A549 (cell line): ENCODE data around the gene F2RL3. TPM values are rescaled to one million over a fixed set of nuclear protein-coding genes. Genes with fewer than 3 reads are reported as not detected.

Source experiments
- ATAC-seq, 2 experiments: fragments of 200-7000 bp in 1 of 2; fragments of >200 bp in 1 of 2; cut with Nextera tagmentation in 1 of 2; cut with Tn5 transposase in 1 of 2; 3 replicates each; pipeline versions ENCODE4 v1.8.0 to v1.9.1; 2018 to 2020; ENCODE audit warnings: mild to moderate bottlenecking in 1 of 2, moderate library complexity in 1 of 2
- CTCF ChIA-PET: fragments of 300-600 bp; sonication (Branson Sonifier 250); formaldehyde crosslinking; extraction: SDS; loops from one replicate; lab custom pipeline; 2021; ENCODE audit warnings: antibody characterized with exemption, inconsistent platforms; lab: Yijun Ruan, JAX
- POLR2A ChIA-PET: fragments of 350-600 bp; formaldehyde crosslinking; extraction: SDS; loops from one replicate; lab custom pipeline; 2021; ENCODE audit warnings: antibody characterized with exemption, inconsistent platforms; lab: Yijun Ruan, JAX
- DNase-seq, 2 experiments: peaks; one replicate each; pipeline versions ENCODE4 v3.0.0 to v3.0.0-alpha.2; 2011 to 2016; ENCODE audit warnings: low read depth in 1 of 2, low spot score in 1 of 2
- FAIRE-seq: peaks from 2 replicates; lab custom pipeline; 2011; peaks lifted over from hg19 to GRCh38; lab: Jason Lieb, UNC
- H3K27ac ChIP-seq, 2 experiments: fragments of >200 bp; sonication (Bioruptor Twin); formaldehyde crosslinking; 3 replicates each; pipeline ENCODE4 v1.5.1; 2016 to 2017
- H3K4me1 ChIP-seq: fragments of >200 bp; sonication (Bioruptor Twin); formaldehyde crosslinking; 3 replicates; pipeline ENCODE4 v1.6.1; 2016
- H3K4me2 ChIP-seq: fragments of >200 bp; sonication (Bioruptor Twin); formaldehyde crosslinking; 3 replicates; pipeline ENCODE4 v1.6.1; 2016
- H3K4me3 ChIP-seq: fragments of >200 bp; sonication (Bioruptor Twin); formaldehyde crosslinking; 3 replicates; pipeline ENCODE4 v1.5.1; 2016
- H3K9me3 ChIP-seq: fragments of >200 bp; sonication (Bioruptor Twin); formaldehyde crosslinking; 3 replicates; pipeline ENCODE4 v1.6.1; 2016
- ATOH8 ChIP-seq: fragments of 250-450 bp; sonication (Bioruptor Pico); IDR thresholded peaks from 2 replicates; pipeline ENCODE4 v1.5.0; 2020; ENCODE audit warnings: low read depth, mild to moderate bottlenecking, moderate library complexity
- BHLHE40 ChIP-seq: IDR thresholded peaks from 2 replicates; pipeline ENCODE4 v1.6.1; 2012; ENCODE audit warnings: low read depth, low read length, inconsistent platforms
- CBX2 ChIP-seq: fragments of 200-600 bp; sonication (generic); IDR thresholded peaks from 2 replicates; pipeline ENCODE4 v1.6.1; 2016; ENCODE audit warnings: low read depth, mild to moderate bottlenecking, borderline replicate concordance
- CBX8 ChIP-seq: fragments of 200-600 bp; sonication (generic); IDR thresholded peaks from 2 replicates; pipeline ENCODE4 v1.6.1; 2016
- CEBPB ChIP-seq, 2 experiments: fragments of >200 bp in 1 of 2; sonication (Bioruptor Twin) in 1 of 2; formaldehyde crosslinking in 1 of 2; IDR thresholded peaks; 2 replicates each; pipeline ENCODE4 v1.6.1; 2012 to 2016
- E2F6 ChIP-seq: IDR thresholded peaks from 2 replicates; pipeline ENCODE4 v1.6.1; 2012; ENCODE audit warnings: low read depth, borderline replicate concordance
- EHMT2 ChIP-seq: fragments of 200-600 bp; sonication (generic); IDR thresholded peaks from 2 replicates; pipeline ENCODE4 v1.6.1; 2016; ENCODE audit warnings: antibody characterized with exemption, low read depth, mild to moderate bottlenecking, moderate library complexity
- ELK1 ChIP-seq: fragments of 150-350 bp; IDR thresholded peaks from 2 replicates; pipeline ENCODE4 v1.6.1; 2014; ENCODE audit warnings: low read depth, mild to moderate bottlenecking, low read length
- EP300 ChIP-seq, 2 experiments: fragments of >200 bp; sonication (Bioruptor Twin); formaldehyde crosslinking; IDR thresholded peaks; 2 replicates in 1 of 2; 3 replicates in 1 of 2; pipeline ENCODE4 v1.6.1; 2016 to 2017
- FOSL2 ChIP-seq, 2 experiments: fragments of 450-650 bp in 1 of 2; fragments of >200 bp in 1 of 2; sonication (Bioruptor Twin) in 1 of 2; formaldehyde crosslinking; IDR thresholded peaks; 2 replicates each; pipeline versions ENCODE4 v1.5.0 to v1.6.1; 2016 to 2020; ENCODE audit warnings: mild to moderate bottlenecking in 1 of 2, moderate library complexity in 1 of 2
- GATA3 ChIP-seq: IDR thresholded peaks from 2 replicates; pipeline ENCODE4 v1.6.1; 2012; ENCODE audit warnings: borderline replicate concordance
- HES2 ChIP-seq: fragments of >200 bp; sonication (Bioruptor Twin); formaldehyde crosslinking; IDR thresholded peaks from 2 replicates; pipeline ENCODE4 v1.6.1; 2016
- HOXA7 ChIP-seq: fragments of 250-450 bp; sonication (Bioruptor Pico); IDR thresholded peaks from 2 replicates; pipeline ENCODE4 v1.5.0; 2020; ENCODE audit warnings: mild to moderate bottlenecking, moderate library complexity
- HOXB13 ChIP-seq: fragments of 250-450 bp; sonication (Bioruptor Pico); IDR thresholded peaks from 2 replicates; pipeline ENCODE4 v1.5.0; 2020; ENCODE audit warnings: low read depth, mild to moderate bottlenecking, moderate library complexity
- JUN ChIP-seq, 2 experiments: fragments of >200 bp; sonication (Bioruptor Twin); formaldehyde crosslinking; IDR thresholded peaks; 2 replicates in 1 of 2; 3 replicates in 1 of 2; pipeline ENCODE4 v1.6.1; 2016 to 2017
- JUNB ChIP-seq: fragments of >200 bp; sonication (Bioruptor Twin); formaldehyde crosslinking; IDR thresholded peaks from 2 replicates; pipeline ENCODE4 v1.6.1; 2016
- KDM1A ChIP-seq: fragments of 200-600 bp; sonication (generic); IDR thresholded peaks from 2 replicates; pipeline ENCODE4 v1.6.1; 2016; ENCODE audit warnings: low read depth, mild to moderate bottlenecking
- MAFK ChIP-seq: fragments of 450-650 bp; IDR thresholded peaks from 2 replicates; pipeline ENCODE4 v1.6.1; 2014; ENCODE audit not compliant: partially characterized antibody
- MAZ ChIP-seq: fragments of 150-350 bp; IDR thresholded peaks from 2 replicates; pipeline ENCODE4 v1.6.1; 2014; ENCODE audit warnings: antibody characterized with exemption, low read depth, low read length, borderline replicate concordance
- NR3C1 ChIP-seq: fragments of >200 bp; sonication (Bioruptor Twin); formaldehyde crosslinking; IDR thresholded peaks from 3 replicates; pipeline ENCODE4 v1.6.1; 2017
- PBX3 ChIP-seq: IDR thresholded peaks from 2 replicates; pipeline ENCODE4 v1.6.1; 2012
- PHF8 ChIP-seq: fragments of 200-600 bp; sonication (generic); IDR thresholded peaks from 2 replicates; pipeline ENCODE4 v1.6.1; 2016; ENCODE audit warnings: low read depth, mild to moderate bottlenecking, antibody characterized with exemption, moderate library complexity, borderline replicate concordance
- RAD21 ChIP-seq, 2 experiments: fragments of >200 bp in 1 of 2; sonication (Bioruptor Twin) in 1 of 2; formaldehyde crosslinking in 1 of 2; IDR thresholded peaks in 1 of 2; conservative IDR thresholded peaks in 1 of 2; 2 replicates in 1 of 2; 3 replicates in 1 of 2; pipeline ENCODE4 v1.6.1; 2012 to 2018; ENCODE audit warnings: inconsistent platforms in 1 of 2
- RCOR1 ChIP-seq: fragments of 150-350 bp; IDR thresholded peaks from 2 replicates; pipeline ENCODE4 v1.6.1; 2014; ENCODE audit warnings: antibody characterized with exemption, low read length, low read depth
- REST ChIP-seq: fragments of 200-600 bp; sonication (generic); IDR thresholded peaks from 2 replicates; pipeline ENCODE4 v1.6.1; 2016; ENCODE audit warnings: antibody characterized with exemption, mild to moderate bottlenecking, moderate library complexity
- SMC3 ChIP-seq: fragments of >200 bp; sonication (Bioruptor Twin); formaldehyde crosslinking; IDR thresholded peaks from 3 replicates; pipeline ENCODE4 v1.6.1; 2018; ENCODE audit warnings: inconsistent platforms
- USF2 ChIP-seq: fragments of 450-650 bp; IDR thresholded peaks from 2 replicates; pipeline ENCODE4 v1.6.1; 2014; ENCODE audit warnings: antibody characterized with exemption
- ZFP36 ChIP-seq: fragments of 450-650 bp; IDR thresholded peaks from 2 replicates; pipeline ENCODE4 v1.6.1; 2014; ENCODE audit warnings: borderline replicate concordance; ENCODE audit not compliant: partially characterized antibody
- ZNF302 ChIP-seq: fragments of 250-450 bp; sonication (Bioruptor Pico); IDR thresholded peaks from 2 replicates; pipeline ENCODE4 v1.9.0; 2021; ENCODE audit warnings: inconsistent platforms, mild to moderate bottlenecking, moderate library complexity
- ZSCAN20 ChIP-seq: fragments of 250-450 bp; sonication (Bioruptor Pico); IDR thresholded peaks from 2 replicates; pipeline ENCODE4 v1.8.0; 2022; ENCODE audit warnings: mild to moderate bottlenecking, moderate library complexity
- WGBS: methylation state at CpG from one replicate; pipeline ENCODE4 v1.1.6; 2017; ENCODE audit errors: missing lambda C conversion rate; 5-methylcytosine and 5-hydroxymethylcytosine counted together
- polyA plus RNA-seq, 4 experiments: library from polyadenylated mRNA; depleted of rRNA in 3 of 4; stranded (reverse); fragments of >200 nt; fragmentation: RNase III in 1 of 4; extraction: RNeasy Plus Mini Kit Qiagen cat#74134 plus additional on column Dnase treatment in 1 of 4; gene quantifications; 2 replicates in 3 of 4; 3 replicates in 1 of 4; pipeline ENCODE4 v1.2.3, GENCODE V29; 2011 to 2017

F2RL3 gene
- polyA plus RNA-seq, 2 of the 4 experiments (the other 2 are of a cell fraction): not detected

- no peaks in the 10 kb centered on the region for H3K9me3 ChIP-seq
- no peak overlapping the region for H3K4me2 ChIP-seq
- 20% methylated on average over 5 of the region's 5 CpGs for WGBS
- no peak for FAIRE-seq
- H3K4me1 ChIP-seq: no peaks in the 10 kb centered on the region
- DNase-seq: no peak
- TF ChIP-seq ATOH8 (CRISPR knock-in tag) (no peak), ZSCAN20 (CRISPR knock-in tag) (no peak), MAZ (no peak), FOSL2 (IDR thresholded peaks at IDR 0.05) (no peak), FOSL2 (CRISPR knock-in tag; IDR thresholded peaks at IDR 0.05) (no peak), KDM1A (no peak), HOXA7 (no peak), EP300 (IDR thresholded peaks at IDR 0.05) (no peak), GATA3 (no peak), E2F6 (no peak), CEBPB (IDR thresholded peaks at IDR 0.05) (no peak), REST (no peak), PHF8 (no peak), SMC3 (no peak), ZNF302 (CRISPR knock-in tag) (no peak), RCOR1 (no peak), RAD21 (conservative IDR thresholded peaks at IDR 0.05 in 1 of 2, IDR thresholded peaks at IDR 0.05 in 1 of 2) (no peak), CBX8 (no peak)
- no peak overlapping the region for H3K27ac ChIP-seq
- ATAC-seq: no peak
- ChIA-PET CTCF (interaction anchor here (1.1 kb wide), 1 partner anchor 147 kb away, joined by 3 read pairs; no protein-coding TSS in a partner anchor), POLR2A (no interaction called here)
- no peak overlapping the region for H3K4me3 ChIP-seq
Measured at GRCh38 chr19:16904599-16904998, 15.8 kb downstream of the F2RL3 start.

- POLR2A ChIA-PET: no interaction called here
- no peak overlapping the region for H3K4me2 ChIP-seq
- no peak for DNase-seq
- TF ChIP-seq BHLHE40 (no peak), MAZ (no peak), ELK1 (no peak), NR3C1 (no peak), HOXA7 (no peak), JUNB (no peak), USF2 (no peak), EHMT2 (no peak), ZFP36 (no peak), PHF8 (no peak), CBX2 (no peak), MAFK (no peak), HES2 (no peak), PBX3 (no peak), HOXB13 (CRISPR knock-in tag) (no peak), JUN (IDR thresholded peaks at IDR 0.05) (no peak)
- TF ChIP-seq, all 56 proteins: peak for 0
- FAIRE-seq (no peak), ATAC-seq (no peak)
- H3K27ac ChIP-seq: no peak overlapping the region
- CTCF ChIA-PET: no interaction called here
- H3K4me1 ChIP-seq: no peaks in the 10 kb centered on the region
- no peak overlapping the region for H3K4me3 ChIP-seq
- 22% methylated on average over 7 of the region's 12 CpGs for WGBS
- peaks cover 14% of the 10 kb centered on the region; the same call in 2 of the 3 replicates for H3K9me3 ChIP-seq
Measured at GRCh38 chr19:16908759-16909158, 20.0 kb downstream of the F2RL3 start.
